ENCODE data around the gene ADARB2. TPM values are rescaled to one million over a fixed set of nuclear protein-coding genes. Genes with fewer than 3 reads are reported as not detected.

The ADARB2 gene
- total RNA-seq, 4 donors from 2014 or later, result 0.13 to 6.1 (median 0.57) TPM

- ATAC-seq (ENCODE audit: low FRiP score) (no peak), DNase-seq (ENCODE audit: low spot score) (no peak)
- TF ChIP-seq CTCF (IDR thresholded peaks at IDR 0.05), result no peak
Observed at GRCh38 chr10:1688531-1688930, 48.8 kb downstream of the ADARB2 start.

GRCh38 chr10:1687623-1688150 lies 49.6 kb downstream of the ADARB2 start:
- no peak for TF ChIP-seq CTCF (IDR thresholded peaks at IDR 0.05)
- no peak for ATAC-seq (ENCODE audit: low FRiP score)
- no peak for DNase-seq (ENCODE audit: low spot score)

GRCh38 chr10:1687190-1687589 lies 50.1 kb downstream of the ADARB2 start:
- DNase-seq (ENCODE audit: low spot score) (no peak), ATAC-seq (ENCODE audit: low FRiP score) (no peak)
- TF ChIP-seq CTCF (IDR thresholded peaks at IDR 0.05), result no peak

- no peak for ATAC-seq (ENCODE audit: low FRiP score)
Observed at GRCh38 chr10:1686491-1686749, 50.9 kb downstream of the ADARB2 start.

GRCh38 chr10:1685699-1686490 lies 51.4 kb downstream of the ADARB2 start:
- TF ChIP-seq CTCF (IDR thresholded peaks at IDR 0.05), result no peak
- DNase-seq (ENCODE audit: low spot score) (no peak), ATAC-seq (ENCODE audit: low FRiP score) (no peak)

More at GRCh38 chr10:1686491-1686749, 50.9 kb downstream of the ADARB2 start:
- TF ChIP-seq CTCF (IDR thresholded peaks at IDR 0.05), result no peak
- no peak for DNase-seq (ENCODE audit: low spot score)

- TF ChIP-seq CTCF (IDR thresholded peaks at IDR 0.05), result no peak
- no peak for DNase-seq (ENCODE audit: low spot score)
- ATAC-seq (ENCODE audit: low FRiP score), result no peak
Observed at GRCh38 chr10:1684991-1685390, 52.3 kb downstream of the ADARB2 start.

- ATAC-seq (ENCODE audit: low FRiP score) (no peak), DNase-seq (ENCODE audit: low spot score) (no peak)
- no peak for TF ChIP-seq CTCF (IDR thresholded peaks at IDR 0.05)
Observed at GRCh38 chr10:1683649-1684048, 53.7 kb downstream of the ADARB2 start.
